Activated T-cell treated with anti-CD3 and anti-CD28 coated beads, Interleukin-2, amount 50 U/mL, for 72 hours (primary cell): Measurements from ENCODE around the gene SPATA25. TPM values are rescaled to one million over a fixed set of nuclear protein-coding genes. Genes with fewer than 3 reads are reported as not detected.

ENCODE experiments used
- ATAC-seq, 2 donors: fragments of 150-1000 bp; cut with Tn5 transposase; replicated peaks in 1 of 2; 2 replicates each; pipeline ENCODE4 v1.10.0; 2021; ENCODE audit warnings: moderate library complexity in 2 of 2, mild to moderate bottlenecking in 1 of 2
- DNase-seq, 2 donors: peaks; one replicate each; pipeline ENCODE4 v3.0.0; 2021 to 2022; ENCODE audit warnings: mixed read lengths in 1 of 2
- H3K27ac Mint-ChIP-seq: one replicate; pipeline ENCODE4 v1.8.0; 2022; ENCODE audit warnings: mild to moderate bottlenecking, moderate library complexity, mixed read lengths
- H3K27me3 Mint-ChIP-seq: one replicate; pipeline ENCODE4 v1.8.0; 2022; ENCODE audit warnings: low read depth, mixed read lengths
- H3K36me3 Mint-ChIP-seq, 2 donors: one replicate each; pipeline ENCODE4 v1.8.0; 2022; ENCODE audit warnings: mixed read lengths in 2 of 2, mild to moderate bottlenecking in 1 of 2; ENCODE audit not compliant: insufficient read depth in 2 of 2
- H3K4me1 Mint-ChIP-seq: one replicate; pipeline ENCODE4 v1.8.0; 2022; ENCODE audit warnings: low read depth, mixed read lengths
- H3K4me3 Mint-ChIP-seq, 2 donors: one replicate each; pipeline ENCODE4 v1.8.0; 2022; ENCODE audit warnings: mild to moderate bottlenecking in 2 of 2, mixed read lengths in 2 of 2, moderate library complexity in 2 of 2
- H3K9me3 Mint-ChIP-seq, 2 donors: one replicate each; pipeline ENCODE4 v1.8.0; 2022; ENCODE audit warnings: mixed read lengths in 2 of 2
- total RNA-seq, 2 donors: library from RNA; stranded (reverse); gene quantifications; one replicate each; pipeline ENCODE4 v1.2.3, GENCODE V29; 2022

Gene SPATA25
- total RNA-seq, 2 donors from 2014 or later: 0.46 to 0.90 TPM

- H3K27me3 Mint-ChIP-seq: no peaks in the 10 kb centered on the region
- no peak overlapping the region for H3K4me3 Mint-ChIP-seq
- no peak overlapping the region for H3K27ac Mint-ChIP-seq
- ATAC-seq (no peak), DNase-seq (no peak)
- peaks cover 2 to 8% of the 10 kb centered on the region in 2 donors for H3K36me3 Mint-ChIP-seq
- no peaks in the 10 kb centered on the region for H3K4me1 Mint-ChIP-seq
- no peaks in the 10 kb centered on the region for H3K9me3 Mint-ChIP-seq
Measured at GRCh38 chr20:45842169-45842812, 45.1 kb downstream of the SPATA25 start.

GRCh38 chr20:45841407-45842129, 45.9 kb downstream of the SPATA25 start:
- no peak overlapping the region for H3K27ac Mint-ChIP-seq
- no peaks in the 10 kb centered on the region for H3K27me3 Mint-ChIP-seq

GRCh38 chr20:45840700-45841198, 46.7 kb downstream of the SPATA25 start:
- Mint-ChIP-seq H3K36me3 (peaks cover 2 to 8% of the 10 kb centered on the region in 2 donors), H3K9me3 (no peaks in the 10 kb centered on the region), H3K27ac (no peak overlapping the region), H3K4me1 (no peaks in the 10 kb centered on the region), H3K27me3 (no peaks in the 10 kb centered on the region), H3K4me3 (no peak overlapping the region)
- ATAC-seq (no peak), DNase-seq (no peak)

More at GRCh38 chr20:45841407-45842129, 45.9 kb downstream of the SPATA25 start:
- DNase-seq (no peak), ATAC-seq (no peak)
- Mint-ChIP-seq H3K36me3 (peaks cover 2 to 8% of the 10 kb centered on the region in 2 donors), H3K9me3 (no peaks in the 10 kb centered on the region), H3K4me3 (no peak overlapping the region), H3K4me1 (no peaks in the 10 kb centered on the region)

GRCh38 chr20:45836841-45837240, 50.6 kb downstream of the SPATA25 start:
- no peaks in the 10 kb centered on the region for H3K9me3 Mint-ChIP-seq
- DNase-seq (no peak), ATAC-seq (no peak)
- H3K27me3 Mint-ChIP-seq: no peaks in the 10 kb centered on the region
- no peak overlapping the region for H3K4me3 Mint-ChIP-seq
- no peaks in the 10 kb centered on the region for H3K36me3 Mint-ChIP-seq
- no peak overlapping the region for H3K27ac Mint-ChIP-seq
- peaks cover 10% of the 10 kb centered on the region for H3K4me1 Mint-ChIP-seq

Other genes with a start within 250 kb of the SPATA25 start
- gene WFDC11, start 217.4 kb downstream of the SPATA25 start, total RNA-seq: not detected
- gene WFDC13, start 185.6 kb downstream of the SPATA25 start, total RNA-seq: not detected
- not detected for gene WFDC10B, start 182.6 kb downstream of the SPATA25 start, total RNA-seq
- gene SPINT4, start 165.3 kb downstream of the SPATA25 start, total RNA-seq: not detected
- under 1 TPM in 1 of 2 donors, not detected in 1; 0.67 TPM for gene WFDC3, start 95.7 kb downstream of the SPATA25 start, total RNA-seq
- gene DNTTIP1, start 95.7 kb downstream of the SPATA25 start, total RNA-seq: 10 to 100 TPM; 35.0 to 36.3 TPM
- gene UBE2C, start 75.0 kb downstream of the SPATA25 start, total RNA-seq: 100 to 1,000 TPM; 171 to 197 TPM
- gene TNNC2, start 60.3 kb downstream of the SPATA25 start, total RNA-seq: under 1 TPM in 1 of 2 donors, not detected in 1; 0.49 TPM
- gene SNX21, start 53.8 kb downstream of the SPATA25 start, total RNA-seq: 1 to 10 TPM; 1.8 to 2.4 TPM
- gene ACOT8, start 30.2 kb downstream of the SPATA25 start, total RNA-seq: 10 to 100 TPM; 27.9 to 34.3 TPM
- 1 to 10 TPM; 6.5 to 6.7 TPM for gene ZSWIM3, start 30.0 kb downstream of the SPATA25 start, total RNA-seq
- gene ZSWIM1, start 6.4 kb downstream of the SPATA25 start, total RNA-seq: 10 to 100 TPM; 11.4 to 13.9 TPM
- 1 to 10 TPM; 2.1 to 3.2 TPM for gene NEURL2, start 3.6 kb upstream of the SPATA25 start, total RNA-seq
- gene CTSA, start 3.7 kb upstream of the SPATA25 start, total RNA-seq: 10 to 100 TPM; 37.0 to 59.1 TPM
- gene PLTP, start 24.5 kb upstream of the SPATA25 start, total RNA-seq: 10 to 100 TPM in 1 of 2 donors, 1 to 10 TPM in 1; 8.9 to 18.0 TPM
- 10 to 100 TPM; 38.7 to 42.0 TPM for gene PCIF1, start 47.1 kb upstream of the SPATA25 start, total RNA-seq
- gene ZNF335, start 84.6 kb upstream of the SPATA25 start, total RNA-seq: 10 to 100 TPM; 28.4 to 29.8 TPM
- under 1 TPM in 1 of 2 donors, not detected in 1; 0.14 TPM for gene MMP9, start 121.3 kb upstream of the SPATA25 start, total RNA-seq
- 1 to 10 TPM; 1.2 to 3.2 TPM for gene SLC12A5, start 141.6 kb upstream of the SPATA25 start, total RNA-seq
- gene NCOA5, start 202.3 kb upstream of the SPATA25 start, total RNA-seq: 10 to 100 TPM; 18.2 to 19.2 TPM
- 1 to 10 TPM; 3.6 to 4.2 TPM for gene CD40, start 230.7 kb upstream of the SPATA25 start, total RNA-seq